HepG2 (cell line): ENCODE data around the gene TPD52L2. TPM values are rescaled to one million over a fixed set of nuclear protein-coding genes. Genes with fewer than 3 reads are reported as not detected.
A peak's percentile ranks its signal among the peaks of the same experiment; 100 is the strongest.

ENCODE experiments used
- ATAC-seq: fragments of 200-7000 bp; cut with Tn5 transposase; 3 replicates; pipeline ENCODE4 v1.9.1; 2020; ENCODE audit warnings: mild to moderate bottlenecking, moderate library complexity
- BruUV-seq: library from RNA; stranded (reverse); fragments of 400-500 nt; replicated peaks from 2 replicates; lab custom pipeline; 2021; lab: Mats Ljungman, UMichigan
- CTCF ChIA-PET: fragments of 300-600 bp; formaldehyde crosslinking; extraction: SDS; loops from one replicate; lab custom pipeline; 2021; ENCODE audit warnings: low total read pairs, inconsistent platforms, low intra/inter-chr PET ratio; lab: Yijun Ruan, JAX
- POLR2A ChIA-PET: fragments of 350-600 bp; sonication (Branson Sonifier 250); formaldehyde crosslinking; loops from one replicate; lab custom pipeline; 2020; ENCODE audit warnings: antibody characterized with exemption, inconsistent platforms; lab: Yijun Ruan, JAX
- DNase-seq: peaks from one replicate; pipeline ENCODE4 v3.0.0-alpha.2; 2015; ENCODE audit warnings: low spot score
- FAIRE-seq: peaks from 3 replicates; lab custom pipeline; 2011; peaks lifted over from hg19 to GRCh38; lab: Jason Lieb, UNC
- H2AFZ ChIP-seq: one replicate; pipeline ENCODE4 v1.6.1; 2011; ENCODE audit warnings: low read length, inconsistent platforms
- H3K27ac ChIP-seq: fragments of 300-600 bp; 3 replicates; pipeline ENCODE4 v1.8.0; 2011; ENCODE audit warnings: mixed run types, mild to moderate bottlenecking, mixed read lengths, low read length, inconsistent platforms; ENCODE audit not compliant: insufficient read depth; ENCODE audit errors: extremely low read length
- H3K27me3 ChIP-seq, 2 experiments: fragments of 200-600 bp in 1 of 2; 2 replicates in 1 of 2; 3 replicates in 1 of 2; pipeline versions ENCODE4 v1.6.0 to v1.8.0; 2011; ENCODE audit warnings: low read length in 2 of 2, mild to moderate bottlenecking in 2 of 2, moderate library complexity in 2 of 2, inconsistent platforms in 1 of 2; ENCODE audit not compliant: insufficient read depth in 2 of 2, control insufficient read depth in 1 of 2
- H3K36me3 ChIP-seq, 2 experiments: fragments of 200-600 bp in 1 of 2; replicated peaks in 1 of 2; 2 replicates in 1 of 2; 3 replicates in 1 of 2; pipeline versions ENCODE4 v1.5.1 to v1.8.0; 2011; ENCODE audit warnings: low read length in 2 of 2, inconsistent platforms in 1 of 2; ENCODE audit not compliant: insufficient read depth in 2 of 2, control insufficient read depth in 1 of 2
- H3K4me1 ChIP-seq: 2 replicates; pipeline ENCODE4 v1.5.1; 2012; ENCODE audit warnings: low read length, inconsistent platforms; ENCODE audit not compliant: insufficient read depth
- H3K4me2 ChIP-seq: 2 replicates; pipeline ENCODE4 v1.6.0; 2011; ENCODE audit warnings: low read depth, low read length, inconsistent platforms
- H3K4me3 ChIP-seq, 3 experiments: fragments of 200-600 bp in 1 of 3; sonication (generic), shearing (Covaris generic) in 1 of 3; replicated peaks in 1 of 3; 2 replicates each; pipeline ENCODE4 v1.5.1; 2011 to 2016; ENCODE audit warnings: low read length in 3 of 3, inconsistent platforms in 2 of 3, low read depth in 2 of 3, mild to moderate bottlenecking in 2 of 3, control low read depth in 1 of 3, mixed read lengths in 1 of 3; ENCODE audit not compliant: insufficient read depth in 1 of 3
- H3K79me2 ChIP-seq: one replicate; pipeline ENCODE4 v1.6.1; 2011; ENCODE audit warnings: low read length, inconsistent platforms; ENCODE audit not compliant: insufficient read depth
- H3K9ac ChIP-seq: 2 replicates; pipeline ENCODE4 v1.6.0; 2011; ENCODE audit warnings: mild to moderate bottlenecking, low read depth, low read length, inconsistent platforms; ENCODE audit not compliant: insufficient read depth
- H3K9me3 ChIP-seq: 2 replicates; pipeline ENCODE4 v1.5.1; 2012; ENCODE audit warnings: mild to moderate bottlenecking, low read length
- H4K20me1 ChIP-seq: 2 replicates; pipeline ENCODE4 v1.6.0; 2011; ENCODE audit warnings: inconsistent platforms, mild to moderate bottlenecking, low read length, moderate library complexity; ENCODE audit not compliant: insufficient read depth
- ADNP ChIP-seq: sonication (generic); formaldehyde crosslinking; IDR thresholded peaks from 2 replicates; pipeline ENCODE4 v1.4.0; 2020; ENCODE audit warnings: missing genetic modification reagents
- MED13 ChIP-seq: sonication (generic); formaldehyde crosslinking; IDR thresholded peaks from 2 replicates; pipeline ENCODE4 v1.5.0; 2020; ENCODE audit warnings: missing genetic modification reagents
- NR2F6 ChIP-seq, 2 experiments: IDR thresholded peaks; 2 replicates each; pipeline ENCODE4 v1.6.1; 2016; ENCODE audit warnings: antibody characterized with exemption in 1 of 2, mild to moderate bottlenecking in 1 of 2
- SALL2 ChIP-seq: sonication (generic); formaldehyde crosslinking; IDR thresholded peaks from 2 replicates; pipeline ENCODE4 v1.8.1; 2023; ENCODE audit warnings: mild to moderate bottlenecking, missing genetic modification reagents, inconsistent platforms
- SMAD1 ChIP-seq: sonication (generic); formaldehyde crosslinking; IDR thresholded peaks from 2 replicates; pipeline ENCODE4 v1.4.0; 2020; ENCODE audit warnings: missing genetic modification reagents, low read depth, mild to moderate bottlenecking, borderline replicate concordance
- SRY ChIP-seq: sonication (generic); formaldehyde crosslinking; IDR thresholded peaks from 2 replicates; pipeline ENCODE4 v1.8.0; 2022; ENCODE audit warnings: mild to moderate bottlenecking, missing genetic modification reagents
- STAG1 ChIP-seq: sonication (generic); formaldehyde crosslinking; IDR thresholded peaks from 2 replicates; pipeline ENCODE4 v1.4.0; 2020; ENCODE audit warnings: missing genetic modification reagents
- TRIM22 ChIP-seq: fragments of 450-650 bp; IDR thresholded peaks from 2 replicates; pipeline ENCODE4 v1.6.1; 2017
- ZNF382 ChIP-seq: sonication (generic); formaldehyde crosslinking; IDR thresholded peaks from 2 replicates; pipeline ENCODE4 v1.5.0; 2020; ENCODE audit warnings: missing genetic modification reagents, mild to moderate bottlenecking, borderline replicate concordance
- ZNF451 ChIP-seq: sonication (generic); formaldehyde crosslinking; IDR thresholded peaks from 2 replicates; pipeline ENCODE4 v1.5.0; 2020; ENCODE audit warnings: mild to moderate bottlenecking, missing genetic modification reagents
- ZNF777 ChIP-seq: sonication (generic); formaldehyde crosslinking; IDR thresholded peaks from 2 replicates; pipeline ENCODE4 v1.4.0; 2020; ENCODE audit warnings: missing genetic modification reagents
- WGBS: methylation state at CpG from one replicate; pipeline ENCODE4 v1.1.6; 2017; ENCODE audit warnings: low lambda C conversion rate; 5-methylcytosine and 5-hydroxymethylcytosine counted together
- in situ Hi-C: cut with HindIII; loops from 2 replicates; pipeline ENCODE4 v1.10.0; 2017; ENCODE audit warnings: low pct_unique_long_range_greater_than_20kb; ENCODE audit not compliant: extremely low pct_ligation_motif_present
- intact Hi-C: fragments of 100-400 bp; cut with micrococcal nuclease; formaldehyde crosslinking; loops from one replicate; pipeline ENCODE4 v1.10.0; 2022; ENCODE audit not compliant: unreplicated experiment
- polyA plus RNA-seq, 8 experiments: library from polyadenylated mRNA; depleted of rRNA in 3 of 8; stranded (reverse) in 7 of 8; unstranded in 1 of 8; fragments of >200 nt; fragmentation: Illumina TruSeq in 4 of 8; extraction: Trizol in 4 of 8; gene quantifications; 2 replicates each; pipeline versions ENCODE4 v1.2.1 to v1.2.3, GENCODE V29; 2011 to 2016; ENCODE audit warnings: low read depth in 4 of 8, missing spikeins in 1 of 8, mixed read lengths in 1 of 8; ENCODE audit not compliant: insufficient read depth in 1 of 8
- total RNA-seq, 5 experiments: library from RNA; depleted of rRNA; stranded (reverse); fragments of >200 nt; fragmentation: Illumina TruSeq; extraction: Trizol; gene quantifications; 2 replicates each; pipeline ENCODE4 v1.2.3, GENCODE V29; 2016; ENCODE audit warnings: low read depth in 1 of 5
- TF ChIP-seq, protein P1 (sequence below): sonication (generic); formaldehyde crosslinking; IDR thresholded peaks from 2 replicates; pipeline ENCODE4 v1.9.0; 2022; ENCODE audit warnings: low read depth, missing genetic modification reagents
- TF ChIP-seq, protein P2 (sequence below): sonication (generic); formaldehyde crosslinking; IDR thresholded peaks from 2 replicates; pipeline ENCODE4 v1.5.0; 2020; ENCODE audit warnings: mild to moderate bottlenecking, missing genetic modification reagents
- TF ChIP-seq, protein P3 (sequence below): sonication (generic); formaldehyde crosslinking; IDR thresholded peaks from 2 replicates; pipeline ENCODE4 v1.5.0; 2020; ENCODE audit warnings: missing genetic modification reagents
- TF ChIP-seq, protein P4 (sequence below): IDR thresholded peaks from 2 replicates; pipeline ENCODE4 v1.6.1; 2016; ENCODE audit warnings: low read depth, control low read depth

The TPD52L2 gene
- total and polyA plus RNA-seq, 2 of the 13 experiments (the other 11 are each of a cell fraction or from before 2014, with no cell fraction given), result 156 to 184 TPM

- DNase-seq, result no peak
- Histone ChIP-seq H3K36me3 (peaks cover 13 to 16% of the 10 kb centered on the region in 2 experiments), H3K4me3 (peak overlapping the region; percentile 78 to 96 (median 78)), H3K4me1 (peaks cover 45% of the 10 kb centered on the region), H3K27me3 (no peaks in the 10 kb centered on the region; a peak in 1 of 5 replicates), H3K27ac (peak overlapping the region; percentile 89), H3K9ac (peak overlapping the region; percentile 94), H3K79me2 (peaks cover 43% of the 10 kb centered on the region), H3K4me2 (peak overlapping the region; percentile 94), H2AFZ (no peak overlapping the region), H4K20me1 (peaks cover 5% of the 10 kb centered on the region; the same call in 1 of the 2 replicates), H3K9me3 (no peaks in the 10 kb centered on the region)
- ATAC-seq, result no peak
- ChIA-PET POLR2A (interaction anchor here (0.8 to 4.6 kb wide), 52 partner anchors 9 to 327 kb away, joined by 3 to 71 read pairs (median 6); partner anchors contain the start of genes ARFRP1, C20orf204, DNAJC5 and GMEB2), CTCF (interaction anchor here (1.9 to 2.1 kb wide), 4 partner anchors 45 to 327 kb away, joined by 9 to 15 read pairs (median 10); partner anchors contain the start of genes ARFRP1, PTK6 and ZGPAT)
- WGBS, result under 1% methylated on average over 25 of the region's 25 CpGs
- intact Hi-C loops (loop anchor here (2.0 to 10.0 kb wide), 6 partner anchors 30 to 326 kb away; partner anchors contain the start of genes ARFRP1 and DNAJC5), in situ Hi-C loops (no loop called here)
- TSS peak; percentile 71 for BruUV-seq
- no peak for FAIRE-seq
- TF ChIP-seq ZNF382 (CRISPR knock-in tag) (no peak), ADNP (peak; percentile 12; the same call in 1 of the 2 replicates), SALL2 (no peak), STAG1 (CRISPR knock-in tag) (no peak), SRY (CRISPR knock-in tag) (no peak), MED13 (0 out of 2 replicates have a peak, but pooled peaks have one; percentile 28), TRIM22 (no peak), NR2F6 (IDR thresholded peaks at IDR 0.05) (0 out of 2 replicates have a peak, but pooled peaks have one; percentile 27), NR2F6 (CRISPR knock-in tag; IDR thresholded peaks at IDR 0.05) (no peak), ZNF451 (CRISPR knock-in tag) (0 out of 2 replicates have a peak, but pooled peaks have one; percentile 12), SMAD1 (CRISPR knock-in tag) (no peak; the same call in 1 of the 2 replicates), ZNF777 (peak; percentile 56; the same call in 1 of the 2 replicates)
- TF ChIP-seq, protein P1, sequence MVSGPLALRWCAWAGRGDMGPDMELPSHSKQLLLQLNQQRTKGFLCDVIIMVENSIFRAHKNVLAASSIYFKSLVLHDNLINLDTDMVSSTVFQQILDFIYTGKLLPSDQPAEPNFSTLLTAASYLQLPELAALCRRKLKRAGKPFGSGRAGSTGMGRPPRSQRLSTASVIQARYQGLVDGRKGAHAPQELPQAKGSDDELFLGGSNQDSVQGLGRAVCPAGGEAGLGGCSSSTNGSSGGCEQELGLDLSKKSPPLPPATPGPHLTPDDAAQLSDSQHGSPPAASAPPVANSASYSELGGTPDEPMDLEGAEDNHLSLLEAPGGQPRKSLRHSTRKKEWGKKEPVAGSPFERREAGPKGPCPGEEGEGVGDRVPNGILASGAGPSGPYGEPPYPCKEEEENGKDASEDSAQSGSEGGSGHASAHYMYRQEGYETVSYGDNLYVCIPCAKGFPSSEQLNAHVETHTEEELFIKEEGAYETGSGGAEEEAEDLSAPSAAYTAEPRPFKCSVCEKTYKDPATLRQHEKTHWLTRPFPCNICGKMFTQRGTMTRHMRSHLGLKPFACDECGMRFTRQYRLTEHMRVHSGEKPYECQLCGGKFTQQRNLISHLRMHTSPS (CRISPR knock-in tag), result no peak
- TF ChIP-seq, protein P2, sequence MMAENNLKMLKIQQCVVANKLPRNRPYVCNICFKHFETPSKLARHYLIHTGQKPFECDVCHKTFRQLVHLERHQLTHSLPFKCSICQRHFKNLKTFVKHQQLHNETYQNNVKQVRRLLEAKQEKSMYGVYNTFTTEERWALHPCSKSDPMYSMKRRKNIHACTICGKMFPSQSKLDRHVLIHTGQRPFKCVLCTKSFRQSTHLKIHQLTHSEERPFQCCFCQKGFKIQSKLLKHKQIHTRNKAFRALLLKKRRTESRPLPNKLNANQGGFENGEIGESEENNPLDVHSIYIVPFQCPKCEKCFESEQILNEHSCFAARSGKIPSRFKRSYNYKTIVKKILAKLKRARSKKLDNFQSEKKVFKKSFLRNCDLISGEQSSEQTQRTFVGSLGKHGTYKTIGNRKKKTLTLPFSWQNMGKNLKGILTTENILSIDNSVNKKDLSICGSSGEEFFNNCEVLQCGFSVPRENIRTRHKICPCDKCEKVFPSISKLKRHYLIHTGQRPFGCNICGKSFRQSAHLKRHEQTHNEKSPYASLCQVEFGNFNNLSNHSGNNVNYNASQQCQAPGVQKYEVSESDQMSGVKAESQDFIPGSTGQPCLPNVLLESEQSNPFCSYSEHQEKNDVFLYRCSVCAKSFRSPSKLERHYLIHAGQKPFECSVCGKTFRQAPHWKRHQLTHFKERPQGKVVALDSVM, result peak; percentile 86
- TF ChIP-seq, protein P3, sequence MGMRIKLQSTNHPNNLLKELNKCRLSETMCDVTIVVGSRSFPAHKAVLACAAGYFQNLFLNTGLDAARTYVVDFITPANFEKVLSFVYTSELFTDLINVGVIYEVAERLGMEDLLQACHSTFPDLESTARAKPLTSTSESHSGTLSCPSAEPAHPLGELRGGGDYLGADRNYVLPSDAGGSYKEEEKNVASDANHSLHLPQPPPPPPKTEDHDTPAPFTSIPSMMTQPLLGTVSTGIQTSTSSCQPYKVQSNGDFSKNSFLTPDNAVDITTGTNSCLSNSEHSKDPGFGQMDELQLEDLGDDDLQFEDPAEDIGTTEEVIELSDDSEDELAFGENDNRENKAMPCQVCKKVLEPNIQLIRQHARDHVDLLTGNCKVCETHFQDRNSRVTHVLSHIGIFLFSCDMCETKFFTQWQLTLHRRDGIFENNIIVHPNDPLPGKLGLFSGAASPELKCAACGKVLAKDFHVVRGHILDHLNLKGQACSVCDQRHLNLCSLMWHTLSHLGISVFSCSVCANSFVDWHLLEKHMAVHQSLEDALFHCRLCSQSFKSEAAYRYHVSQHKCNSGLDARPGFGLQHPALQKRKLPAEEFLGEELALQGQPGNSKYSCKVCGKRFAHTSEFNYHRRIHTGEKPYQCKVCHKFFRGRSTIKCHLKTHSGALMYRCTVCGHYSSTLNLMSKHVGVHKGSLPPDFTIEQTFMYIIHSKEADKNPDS (CRISPR knock-in tag), result no peak
- TF ChIP-seq, protein P4, sequence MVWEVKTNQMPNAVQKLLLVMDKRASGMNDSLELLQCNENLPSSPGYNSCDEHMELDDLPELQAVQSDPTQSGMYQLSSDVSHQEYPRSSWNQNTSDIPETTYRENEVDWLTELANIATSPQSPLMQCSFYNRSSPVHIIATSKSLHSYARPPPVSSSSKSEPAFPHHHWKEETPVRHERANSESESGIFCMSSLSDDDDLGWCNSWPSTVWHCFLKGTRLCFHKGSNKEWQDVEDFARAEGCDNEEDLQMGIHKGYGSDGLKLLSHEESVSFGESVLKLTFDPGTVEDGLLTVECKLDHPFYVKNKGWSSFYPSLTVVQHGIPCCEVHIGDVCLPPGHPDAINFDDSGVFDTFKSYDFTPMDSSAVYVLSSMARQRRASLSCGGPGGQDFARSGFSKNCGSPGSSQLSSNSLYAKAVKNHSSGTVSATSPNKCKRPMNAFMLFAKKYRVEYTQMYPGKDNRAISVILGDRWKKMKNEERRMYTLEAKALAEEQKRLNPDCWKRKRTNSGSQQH (CRISPR knock-in tag), result no peak
These were observed 509 bp upstream of the TPD52L2 start for GRCh38 chr20:63864545-63864977.
